Peyer's patch (tissue), 4 donors: Measurements from ENCODE around the gene LRRC26.

Experiments used
- CTCF ChIP-seq, 6 experiments: fragments of 450-650 bp in 4 of 6; fragments of 200-600 bp in 2 of 6; sonication (generic) in 1 of 6; IDR thresholded peaks; one replicate each; pipeline ENCODE4 v1.5.1; 2017 to 2019; ENCODE audit warnings: antibody characterized with exemption in 6 of 6, mild to moderate bottlenecking in 3 of 6, moderate library complexity in 1 of 6
- POLR2A ChIP-seq, 2 donors: fragments of 450-650 bp; IDR thresholded peaks; one replicate each; pipeline ENCODE4 v1.5.1; 2017; ENCODE audit warnings: antibody characterized with exemption in 2 of 2, mild to moderate bottlenecking in 2 of 2, moderate library complexity in 2 of 2

- TF ChIP-seq CTCF (IDR thresholded peaks at IDR 0.05): peak in 3 of 6 experiments; percentile 38 to 39 (median 39)
- peak; percentile 87 to 94 for TF ChIP-seq POLR2A (IDR thresholded peaks at IDR 0.05)
Measured at GRCh38 chr9:137217276-137218211, 47.7 kb upstream of the LRRC26 start.
